Transverse colon (tissue), 4 donors: ENCODE results near the gene MARCHF3.

ENCODE experiments used
- CTCF ChIP-seq, 5 experiments: fragments of 200-600 bp in 3 of 5; fragments of 450-650 bp in 2 of 5; sonication (generic) in 3 of 5; IDR thresholded peaks; 1 replicate in 2 of 5; 2 replicates in 3 of 5; pipeline ENCODE4 v1.5.1; 2016 to 2017; ENCODE audit warnings: antibody characterized with exemption in 5 of 5, inconsistent platforms in 3 of 5, mild to moderate bottlenecking in 2 of 5, moderate library complexity in 1 of 5
- EP300 ChIP-seq: sonication (generic); formaldehyde crosslinking; IDR thresholded peaks from one replicate; pipeline ENCODE4 v1.6.1; 2017; ENCODE audit warnings: antibody characterized with exemption, low read depth
- POLR2A ChIP-seq: fragments of 450-650 bp; IDR thresholded peaks from one replicate; pipeline ENCODE4 v1.6.1; 2016; ENCODE audit warnings: antibody characterized with exemption, mild to moderate bottlenecking, moderate library complexity
- POLR2AphosphoS5 ChIP-seq, 3 donors: sonication (generic); formaldehyde crosslinking; IDR thresholded peaks; one replicate each; pipeline ENCODE4 v1.6.1; 2016; ENCODE audit warnings: antibody characterized with exemption in 3 of 3

GRCh38 chr5:127074466-127074865 lies 44.1 kb upstream of the MARCHF3 start:
- TF ChIP-seq POLR2A, result no peak
- no peak for TF ChIP-seq CTCF (IDR thresholded peaks at IDR 0.05)
- TF ChIP-seq POLR2AphosphoS5 (IDR thresholded peaks at IDR 0.05), result no peak
- no peak for TF ChIP-seq EP300
